Peyer's patch (tissue), 4 donors: ENCODE results near the gene KCTD13.
"Not testable (repeated sequence)": the region's sequence is repeated elsewhere in the genome, so short reads cannot be mapped to it uniquely, and the experiment has no call there.

Experiments
- POLR2A ChIP-seq, 2 donors: fragments of 450-650 bp; IDR thresholded peaks; one replicate each; pipeline ENCODE4 v1.5.1; 2017; ENCODE audit warnings: antibody characterized with exemption in 2 of 2, mild to moderate bottlenecking in 2 of 2, moderate library complexity in 2 of 2
- TF ChIP-seq, protein P1 (sequence below), 6 experiments: fragments of 450-650 bp in 4 of 6; fragments of 200-600 bp in 2 of 6; sonication (generic) in 1 of 6; IDR thresholded peaks; one replicate each; pipeline ENCODE4 v1.5.1; 2017 to 2019; ENCODE audit warnings: antibody characterized with exemption in 6 of 6, mild to moderate bottlenecking in 3 of 6, moderate library complexity in 1 of 6

DNA sequence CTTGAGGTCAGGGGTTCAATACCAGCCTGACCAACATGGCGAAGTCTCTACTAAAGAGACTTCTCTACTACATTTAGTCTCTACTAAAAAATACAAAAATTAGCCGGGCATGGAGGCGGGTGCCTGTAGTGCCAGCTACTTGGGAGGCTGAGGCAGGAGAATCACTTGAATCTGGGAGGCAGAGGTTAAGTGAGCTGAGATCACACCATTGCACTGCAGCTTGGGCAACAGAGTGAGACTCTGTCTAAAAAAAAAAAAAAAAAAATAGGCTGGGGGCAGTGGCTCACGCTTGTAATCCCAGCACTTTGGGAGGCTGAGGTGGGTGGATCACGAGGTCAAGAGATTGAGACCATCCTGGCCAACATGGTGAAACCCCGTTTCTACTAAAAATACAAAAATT is 16.2 kb downstream of the KCTD13 start:
- not testable (repeated sequence) for TF ChIP-seq POLR2A (IDR thresholded peaks at IDR 0.05)
- TF ChIP-seq, protein P1, sequence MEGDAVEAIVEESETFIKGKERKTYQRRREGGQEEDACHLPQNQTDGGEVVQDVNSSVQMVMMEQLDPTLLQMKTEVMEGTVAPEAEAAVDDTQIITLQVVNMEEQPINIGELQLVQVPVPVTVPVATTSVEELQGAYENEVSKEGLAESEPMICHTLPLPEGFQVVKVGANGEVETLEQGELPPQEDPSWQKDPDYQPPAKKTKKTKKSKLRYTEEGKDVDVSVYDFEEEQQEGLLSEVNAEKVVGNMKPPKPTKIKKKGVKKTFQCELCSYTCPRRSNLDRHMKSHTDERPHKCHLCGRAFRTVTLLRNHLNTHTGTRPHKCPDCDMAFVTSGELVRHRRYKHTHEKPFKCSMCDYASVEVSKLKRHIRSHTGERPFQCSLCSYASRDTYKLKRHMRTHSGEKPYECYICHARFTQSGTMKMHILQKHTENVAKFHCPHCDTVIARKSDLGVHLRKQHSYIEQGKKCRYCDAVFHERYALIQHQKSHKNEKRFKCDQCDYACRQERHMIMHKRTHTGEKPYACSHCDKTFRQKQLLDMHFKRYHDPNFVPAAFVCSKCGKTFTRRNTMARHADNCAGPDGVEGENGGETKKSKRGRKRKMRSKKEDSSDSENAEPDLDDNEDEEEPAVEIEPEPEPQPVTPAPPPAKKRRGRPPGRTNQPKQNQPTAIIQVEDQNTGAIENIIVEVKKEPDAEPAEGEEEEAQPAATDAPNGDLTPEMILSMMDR (IDR thresholded peaks at IDR 0.05): not testable (repeated sequence)
